Heart left ventricle (tissue), 13 donors: ENCODE results near the gene NISCH.

Experiments
- CTCF ChIP-seq, 12 donors: fragments of 200-600 bp; sonication (generic) in 4 of 12; IDR thresholded peaks; one replicate each; pipeline versions ENCODE4 v1.5.0 to v1.8.0; 2018 to 2022; ENCODE audit warnings: antibody characterized with exemption in 12 of 12, mild to moderate bottlenecking in 5 of 12
- POLR2A ChIP-seq, 2 donors: fragments of 450-650 bp; IDR thresholded peaks; one replicate each; pipeline ENCODE4 v1.6.1; 2017; ENCODE audit warnings: antibody characterized with exemption in 2 of 2, mild to moderate bottlenecking in 2 of 2, moderate library complexity in 2 of 2
- donor health status: ischemic (EF 13 %, LVEDD 7.1; RV severe dilation, severe dysfunction).
- donor health status: DM: no; HTN: yes; CAD: no.
- donor health status: DM: no; HTN: no; CAD: no.
- donor health status: ischemic (EF 25% LVEDD 6.9; RV normal size, moderate dysfunction).
- donor health status: ischemic (EF 25% LVEDD 5.7; RV mildly dilated, moderate dysfunction).
- donor health status: ischemic (EF 35%, LVEDD 5.7; RV mildly dilated, moderate dysfunction).
- donor health status: nonischemic (EF 11% LVEDD 7.7; RV severe dilation, severe dysfunction).
- donor health status: DM: yes; HTN: yes; CAD: no.
- donor health status: PGD.
- donor health status: ischemic (EF 29% LVEDD 5.4; RV normal size, mild dysfunction).
- donor health status: nonischemic (EF 23%, LVEDD 6.1; RV moderate dilation, normal function).

- TF ChIP-seq CTCF (IDR thresholded peaks at IDR 0.05) = no peak
- TF ChIP-seq POLR2A (IDR thresholded peaks at IDR 0.05) = no peak
Observed at GRCh38 chr3:52452126-52452525, 3.3 kb upstream of the NISCH start.
